ENCODE results near the gene ZMYND10.

DNA sequence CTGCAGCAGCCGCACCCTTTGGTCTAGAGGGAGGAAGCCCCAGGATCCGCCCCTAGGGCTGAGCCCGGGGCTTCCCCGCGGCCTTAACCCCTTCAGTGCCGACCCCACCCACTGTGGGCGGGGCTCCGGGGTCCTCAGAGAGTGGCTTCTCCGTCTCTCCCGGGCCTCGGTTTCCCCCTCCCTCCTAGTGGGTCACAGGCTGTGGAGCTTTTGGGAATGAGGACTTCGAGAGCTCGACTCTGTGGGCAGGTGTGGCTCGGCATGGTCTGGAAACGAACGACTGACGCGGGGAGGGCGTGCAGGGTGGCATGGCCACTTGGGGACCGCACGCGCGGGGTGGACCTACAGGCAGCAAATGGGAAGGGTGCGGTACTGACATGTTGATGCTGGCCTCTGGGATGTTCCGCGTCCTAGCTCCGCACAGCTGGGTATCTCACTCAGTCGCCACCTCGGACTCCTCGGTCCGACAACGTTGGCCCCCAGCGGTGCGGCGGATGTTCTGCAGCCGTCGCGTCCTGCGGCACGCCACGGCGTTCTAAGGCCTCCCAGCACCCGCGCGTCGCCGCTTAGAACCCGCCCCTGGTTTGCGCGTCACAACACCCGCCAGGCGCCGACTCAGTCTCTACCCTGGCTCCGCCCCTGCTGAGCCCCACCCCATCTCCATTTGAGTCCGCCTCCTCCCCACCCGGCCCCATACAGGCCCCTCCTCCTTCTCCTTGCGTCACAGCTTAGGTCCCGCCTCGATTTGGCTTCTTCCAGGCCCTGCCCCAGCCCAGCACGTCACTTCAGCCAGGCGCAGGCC is 46.5 kb downstream of the ZMYND10 start, which contains the start of the genes HYAL3 and NAA80:
- TF ChIP-seq POLR2AphosphoS5 (IDR thresholded peaks at IDR 0.05; ENCODE audit: low read depth, low read length) = peak; percentile 60
- peak; percentile 66; the same call in 1 of the 2 replicates for TF ChIP-seq TAF1 (IDR thresholded peaks at IDR 0.05; ENCODE audit: borderline replicate concordance, insufficient read depth, low read length)
- TF ChIP-seq, protein P1, sequence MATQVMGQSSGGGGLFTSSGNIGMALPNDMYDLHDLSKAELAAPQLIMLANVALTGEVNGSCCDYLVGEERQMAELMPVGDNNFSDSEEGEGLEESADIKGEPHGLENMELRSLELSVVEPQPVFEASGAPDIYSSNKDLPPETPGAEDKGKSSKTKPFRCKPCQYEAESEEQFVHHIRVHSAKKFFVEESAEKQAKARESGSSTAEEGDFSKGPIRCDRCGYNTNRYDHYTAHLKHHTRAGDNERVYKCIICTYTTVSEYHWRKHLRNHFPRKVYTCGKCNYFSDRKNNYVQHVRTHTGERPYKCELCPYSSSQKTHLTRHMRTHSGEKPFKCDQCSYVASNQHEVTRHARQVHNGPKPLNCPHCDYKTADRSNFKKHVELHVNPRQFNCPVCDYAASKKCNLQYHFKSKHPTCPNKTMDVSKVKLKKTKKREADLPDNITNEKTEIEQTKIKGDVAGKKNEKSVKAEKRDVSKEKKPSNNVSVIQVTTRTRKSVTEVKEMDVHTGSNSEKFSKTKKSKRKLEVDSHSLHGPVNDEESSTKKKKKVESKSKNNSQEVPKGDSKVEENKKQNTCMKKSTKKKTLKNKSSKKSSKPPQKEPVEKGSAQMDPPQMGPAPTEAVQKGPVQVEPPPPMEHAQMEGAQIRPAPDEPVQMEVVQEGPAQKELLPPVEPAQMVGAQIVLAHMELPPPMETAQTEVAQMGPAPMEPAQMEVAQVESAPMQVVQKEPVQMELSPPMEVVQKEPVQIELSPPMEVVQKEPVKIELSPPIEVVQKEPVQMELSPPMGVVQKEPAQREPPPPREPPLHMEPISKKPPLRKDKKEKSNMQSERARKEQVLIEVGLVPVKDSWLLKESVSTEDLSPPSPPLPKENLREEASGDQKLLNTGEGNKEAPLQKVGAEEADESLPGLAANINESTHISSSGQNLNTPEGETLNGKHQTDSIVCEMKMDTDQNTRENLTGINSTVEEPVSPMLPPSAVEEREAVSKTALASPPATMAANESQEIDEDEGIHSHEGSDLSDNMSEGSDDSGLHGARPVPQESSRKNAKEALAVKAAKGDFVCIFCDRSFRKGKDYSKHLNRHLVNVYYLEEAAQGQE (IDR thresholded peaks at IDR 0.05; ENCODE audit: insufficient read depth in 1 of 2, low read depth in 2 of 2, low read length in 2 of 2) = no peak; a peak in 1 of 4 replicates
